Measurements from ENCODE around the gene CACNA1S.

CACNA1S gene

GRCh38 chr1:201112926-201113325 lies 700 bp upstream of the CACNA1S start:
- H3K9ac ChIP-seq (ENCODE audit: low read depth, low read length) = no peak overlapping the region
- no peaks in the 10 kb centered on the region for H3K36me3 ChIP-seq (ENCODE audit: insufficient read depth, low read depth, low read length)
- no peak overlapping the region for H3K27ac ChIP-seq (ENCODE audit: low read length)
- no peaks in the 10 kb centered on the region; the same call in 1 of the 2 replicates for H3K4me1 ChIP-seq (ENCODE audit: insufficient read depth, low read length)
- no peak overlapping the region for H3K4me3 ChIP-seq (ENCODE audit: low read length)
- H3K9me3 ChIP-seq (ENCODE audit: insufficient read depth, low read depth, low read length) = no peaks in the 10 kb centered on the region
- H3K27me3 ChIP-seq (ENCODE audit: insufficient read depth, low read length) = peaks cover 54% of the 10 kb centered on the region

- no peaks in the 10 kb centered on the region for H3K36me3 ChIP-seq (ENCODE audit: insufficient read depth, low read depth, low read length)
- H3K9me3 ChIP-seq (ENCODE audit: insufficient read depth, low read depth, low read length) = no peaks in the 10 kb centered on the region
- no peaks in the 10 kb centered on the region; the same call in 1 of the 2 replicates for H3K4me1 ChIP-seq (ENCODE audit: insufficient read depth, low read length)
- no peak overlapping the region for H3K9ac ChIP-seq (ENCODE audit: low read depth, low read length)
- no peak overlapping the region for H3K27ac ChIP-seq (ENCODE audit: low read length)
- peaks cover 41% of the 10 kb centered on the region for H3K27me3 ChIP-seq (ENCODE audit: insufficient read depth, low read length)
- H3K4me3 ChIP-seq (ENCODE audit: low read length) = no peak overlapping the region
Measured at GRCh38 chr1:201111672-201112071, 554 bp downstream of the CACNA1S start.

GRCh38 chr1:201111156-201111555 lies 1.1 kb downstream of the CACNA1S start:
- Histone ChIP-seq H3K36me3 (ENCODE audit: insufficient read depth, low read depth, low read length) (no peaks in the 10 kb centered on the region), H3K9ac (ENCODE audit: low read depth, low read length) (no peak overlapping the region), H3K27ac (ENCODE audit: low read length) (no peak overlapping the region), H3K4me3 (ENCODE audit: low read length) (no peak overlapping the region), H3K27me3 (ENCODE audit: insufficient read depth, low read length) (peaks cover 36% of the 10 kb centered on the region), H3K9me3 (ENCODE audit: insufficient read depth, low read depth, low read length) (no peaks in the 10 kb centered on the region), H3K4me1 (ENCODE audit: insufficient read depth, low read length) (no peaks in the 10 kb centered on the region; the same call in 1 of the 2 replicates)

GRCh38 chr1:201110616-201111015 lies 1.6 kb downstream of the CACNA1S start:
- Histone ChIP-seq H3K4me3 (ENCODE audit: low read length) (no peak overlapping the region), H3K9me3 (ENCODE audit: insufficient read depth, low read depth, low read length) (no peaks in the 10 kb centered on the region), H3K36me3 (ENCODE audit: insufficient read depth, low read depth, low read length) (no peaks in the 10 kb centered on the region), H3K27ac (ENCODE audit: low read length) (no peak overlapping the region), H3K9ac (ENCODE audit: low read depth, low read length) (no peak overlapping the region), H3K4me1 (ENCODE audit: insufficient read depth, low read length) (no peaks in the 10 kb centered on the region; the same call in 1 of the 2 replicates), H3K27me3 (ENCODE audit: insufficient read depth, low read length) (peaks cover 30% of the 10 kb centered on the region)

GRCh38 chr1:201110138-201110537 lies 2.1 kb downstream of the CACNA1S start:
- Histone ChIP-seq H3K27me3 (ENCODE audit: insufficient read depth, low read length) (peaks cover 29% of the 10 kb centered on the region), H3K4me1 (ENCODE audit: insufficient read depth, low read length) (no peaks in the 10 kb centered on the region; the same call in 1 of the 2 replicates), H3K9ac (ENCODE audit: low read depth, low read length) (no peak overlapping the region), H3K9me3 (ENCODE audit: insufficient read depth, low read depth, low read length) (no peaks in the 10 kb centered on the region), H3K27ac (ENCODE audit: low read length) (no peak overlapping the region), H3K36me3 (ENCODE audit: insufficient read depth, low read depth, low read length) (no peaks in the 10 kb centered on the region), H3K4me3 (ENCODE audit: low read length) (no peak overlapping the region)

- Histone ChIP-seq H3K9me3 (ENCODE audit: insufficient read depth, low read depth, low read length) (no peaks in the 10 kb centered on the region), H3K27ac (ENCODE audit: low read length) (no peak overlapping the region), H3K4me1 (ENCODE audit: insufficient read depth, low read length) (no peaks in the 10 kb centered on the region; the same call in 1 of the 2 replicates), H3K27me3 (ENCODE audit: insufficient read depth, low read length) (peaks cover 25% of the 10 kb centered on the region), H3K4me3 (ENCODE audit: low read length) (no peak overlapping the region), H3K36me3 (ENCODE audit: insufficient read depth, low read depth, low read length) (no peaks in the 10 kb centered on the region), H3K9ac (ENCODE audit: low read depth, low read length) (no peak overlapping the region)
Measured at GRCh38 chr1:201109651-201110050, 2.6 kb downstream of the CACNA1S start.

GRCh38 chr1:201108614-201109013 lies 3.6 kb downstream of the CACNA1S start:
- no peaks in the 10 kb centered on the region for H3K9me3 ChIP-seq (ENCODE audit: insufficient read depth, low read depth, low read length)
- no peak overlapping the region for H3K27ac ChIP-seq (ENCODE audit: low read length)
- H3K4me1 ChIP-seq (ENCODE audit: insufficient read depth, low read length) = no peaks in the 10 kb centered on the region; the same call in 1 of the 2 replicates
- no peak overlapping the region for H3K9ac ChIP-seq (ENCODE audit: low read depth, low read length)
- H3K27me3 ChIP-seq (ENCODE audit: insufficient read depth, low read length) = peaks cover 15% of the 10 kb centered on the region
- H3K4me3 ChIP-seq (ENCODE audit: low read length) = no peak overlapping the region
- H3K36me3 ChIP-seq (ENCODE audit: insufficient read depth, low read depth, low read length) = no peaks in the 10 kb centered on the region

GRCh38 chr1:201105688-201106087 lies 6.5 kb downstream of the CACNA1S start:
- Histone ChIP-seq H3K9ac (ENCODE audit: low read depth, low read length) (no peak overlapping the region), H3K27me3 (ENCODE audit: insufficient read depth, low read length) (peaks cover 5% of the 10 kb centered on the region; the same call in 1 of the 2 replicates), H3K4me3 (ENCODE audit: low read length) (no peak overlapping the region), H3K36me3 (ENCODE audit: insufficient read depth, low read depth, low read length) (no peaks in the 10 kb centered on the region), H3K27ac (ENCODE audit: low read length) (no peak overlapping the region), H3K4me1 (ENCODE audit: insufficient read depth, low read length) (no peaks in the 10 kb centered on the region; the same call in 1 of the 2 replicates), H3K9me3 (ENCODE audit: insufficient read depth, low read depth, low read length) (no peaks in the 10 kb centered on the region)

GRCh38 chr1:201104141-201104540 lies 8.1 kb downstream of the CACNA1S start:
- H3K9ac ChIP-seq (ENCODE audit: low read depth, low read length) = no peak overlapping the region
- H3K4me1 ChIP-seq (ENCODE audit: insufficient read depth, low read length) = no peaks in the 10 kb centered on the region; the same call in 1 of the 2 replicates
- H3K4me3 ChIP-seq (ENCODE audit: low read length) = no peak overlapping the region
- H3K27me3 ChIP-seq (ENCODE audit: insufficient read depth, low read length) = peaks cover 5% of the 10 kb centered on the region; the same call in 1 of the 2 replicates
- H3K27ac ChIP-seq (ENCODE audit: low read length) = no peak overlapping the region
- no peaks in the 10 kb centered on the region for H3K36me3 ChIP-seq (ENCODE audit: insufficient read depth, low read depth, low read length)
- no peaks in the 10 kb centered on the region for H3K9me3 ChIP-seq (ENCODE audit: insufficient read depth, low read depth, low read length)

GRCh38 chr1:201103666-201104065 lies 8.6 kb downstream of the CACNA1S start:
- no peak overlapping the region for H3K9ac ChIP-seq (ENCODE audit: low read depth, low read length)
- no peaks in the 10 kb centered on the region for H3K36me3 ChIP-seq (ENCODE audit: insufficient read depth, low read depth, low read length)
- H3K27me3 ChIP-seq (ENCODE audit: insufficient read depth, low read length) = peaks cover 5% of the 10 kb centered on the region; the same call in 1 of the 2 replicates
- no peaks in the 10 kb centered on the region; the same call in 1 of the 2 replicates for H3K4me1 ChIP-seq (ENCODE audit: insufficient read depth, low read length)
- no peak overlapping the region for H3K4me3 ChIP-seq (ENCODE audit: low read length)
- no peak overlapping the region for H3K27ac ChIP-seq (ENCODE audit: low read length)
- H3K9me3 ChIP-seq (ENCODE audit: insufficient read depth, low read depth, low read length) = no peaks in the 10 kb centered on the region

GRCh38 chr1:201100169-201100930 lies 11.9 kb downstream of the CACNA1S start:
- H3K27ac ChIP-seq (ENCODE audit: low read length) = no peak overlapping the region
- H3K27me3 ChIP-seq (ENCODE audit: insufficient read depth, low read length) = peaks cover 4% of the 10 kb centered on the region; the same call in 1 of the 2 replicates
- H3K36me3 ChIP-seq (ENCODE audit: insufficient read depth, low read depth, low read length) = no peaks in the 10 kb centered on the region
- H3K9ac ChIP-seq (ENCODE audit: low read depth, low read length) = no peak overlapping the region
- no peaks in the 10 kb centered on the region for H3K4me1 ChIP-seq (ENCODE audit: insufficient read depth, low read length)
- no peaks in the 10 kb centered on the region for H3K9me3 ChIP-seq (ENCODE audit: insufficient read depth, low read depth, low read length)
- H3K4me3 ChIP-seq (ENCODE audit: low read length) = no peak overlapping the region

All from iPS-20b (cell line).